ENCODE data around the gene FAM180A.
A peak's percentile ranks its signal among the peaks of the same experiment; 100 is the strongest.

The FAM180A gene

GRCh38 chr7:135710417-135711138, 38.0 kb downstream of the FAM180A start:
- no peak overlapping the region for H3K4me3 ChIP-seq (ENCODE audit: low read length)
- peak; percentile 43 for TF ChIP-seq CTCF (conservative IDR thresholded peaks at IDR 0.05; ENCODE audit: low read length)
- DNase-seq (ENCODE audit: low read depth), result no peak

GRCh38 chr7:135709508-135709907, 39.1 kb downstream of the FAM180A start:
- peak; percentile 78 for DNase-seq (ENCODE audit: low read depth)

GRCh38 chr7:135708041-135708440, 40.6 kb downstream of the FAM180A start:
- DNase-seq (ENCODE audit: low read depth), result no peak
- no peak overlapping the region for H3K4me3 ChIP-seq (ENCODE audit: low read length)
- TF ChIP-seq CTCF (conservative IDR thresholded peaks at IDR 0.05; ENCODE audit: low read length), result no peak

More at GRCh38 chr7:135709508-135709907, 39.1 kb downstream of the FAM180A start:
- TF ChIP-seq CTCF (conservative IDR thresholded peaks at IDR 0.05; ENCODE audit: low read length), result no peak
- H3K4me3 ChIP-seq (ENCODE audit: low read length), result no peak overlapping the region

- no peak for DNase-seq (ENCODE audit: low read depth)
- H3K4me3 ChIP-seq (ENCODE audit: low read length), result no peak overlapping the region
- no peak for TF ChIP-seq CTCF (conservative IDR thresholded peaks at IDR 0.05; ENCODE audit: low read length)
Observed at GRCh38 chr7:135707570-135707966, 41.0 kb downstream of the FAM180A start.

- no peak for TF ChIP-seq CTCF (conservative IDR thresholded peaks at IDR 0.05; ENCODE audit: low read length)
- H3K4me3 ChIP-seq (ENCODE audit: low read length), result no peak overlapping the region
- DNase-seq (ENCODE audit: low read depth), result no peak
Observed at GRCh38 chr7:135706858-135707569, 41.6 kb downstream of the FAM180A start.

GRCh38 chr7:135706038-135706742, 42.4 kb downstream of the FAM180A start:
- DNase-seq (ENCODE audit: low read depth), result no peak
- no peak for TF ChIP-seq CTCF (conservative IDR thresholded peaks at IDR 0.05; ENCODE audit: low read length)

More at GRCh38 chr7:135706038-135706742, 42.4 kb downstream of the FAM180A start:
- H3K4me3 ChIP-seq (ENCODE audit: low read length), result no peak overlapping the region
